ENCODE data around the gene MARCHF10. TPM values are rescaled to one million over a fixed set of nuclear protein-coding genes. Genes with fewer than 3 reads are reported as not detected.

MARCHF10 gene
- total and polyA plus RNA-seq, 2 experiments from 2014 or later: not detected

GRCh38 chr17:62744259-62744658, 63.9 kb downstream of the MARCHF10 start:
- H3K27ac ChIP-seq: no peak overlapping the region
- H3K4me3 ChIP-seq: no peak overlapping the region
- TF ChIP-seq EZH2 (IDR thresholded peaks at IDR 0.05; ENCODE audit: borderline replicate concordance) (no peak), EZH2phosphoT487 (IDR thresholded peaks at IDR 0.05; ENCODE audit: low read depth, severe bottlenecking, unreplicated experiment) (no peak), CTCF (IDR thresholded peaks at IDR 0.05; ENCODE audit: poor library complexity) (no peak)
- H4K20me1 ChIP-seq (ENCODE audit: insufficient read depth, poor library complexity, severe bottlenecking): no peaks in the 10 kb centered on the region
- H3K27me3 ChIP-seq: no peaks in the 10 kb centered on the region
- H3K36me3 ChIP-seq (replicated peaks; ENCODE audit: insufficient read depth, low read depth): no peaks in the 10 kb centered on the region
- H3K4me2 ChIP-seq: no peak overlapping the region
- no peaks in the 10 kb centered on the region for H3K79me2 ChIP-seq
- no peaks in the 10 kb centered on the region for H3K9me3 ChIP-seq (ENCODE audit: low read depth)
- no peak overlapping the region for H2AFZ ChIP-seq
- 86% methylated on average over 7 of the region's 7 CpGs for WGBS (ENCODE audit: low lambda C conversion rate, missing lambda C conversion rate)
- no peak for DNase-seq (ENCODE audit: low spot score)
- no peaks in the 10 kb centered on the region for H3K9me2 ChIP-seq (replicated peaks; ENCODE audit: insufficient read depth)
- H3K4me1 ChIP-seq (ENCODE audit: insufficient read depth): no peaks in the 10 kb centered on the region

GRCh38 chr17:62741290-62741689, 66.8 kb downstream of the MARCHF10 start:
- no peaks in the 10 kb centered on the region for H3K4me1 ChIP-seq (ENCODE audit: insufficient read depth)
- no peaks in the 10 kb centered on the region for H3K36me3 ChIP-seq (replicated peaks; ENCODE audit: insufficient read depth, low read depth)
- DNase-seq (ENCODE audit: low spot score): no peak
- no peaks in the 10 kb centered on the region for H3K9me3 ChIP-seq (ENCODE audit: low read depth)
- no peak overlapping the region for H3K4me3 ChIP-seq
- TF ChIP-seq CTCF (IDR thresholded peaks at IDR 0.05; ENCODE audit: poor library complexity) (no peak), EZH2phosphoT487 (IDR thresholded peaks at IDR 0.05; ENCODE audit: low read depth, severe bottlenecking, unreplicated experiment) (no peak), EZH2 (IDR thresholded peaks at IDR 0.05; ENCODE audit: borderline replicate concordance) (no peak)
- H3K4me2 ChIP-seq: no peak overlapping the region
- no peaks in the 10 kb centered on the region for H3K79me2 ChIP-seq
- H2AFZ ChIP-seq: no peak overlapping the region
- no peaks in the 10 kb centered on the region for H4K20me1 ChIP-seq (ENCODE audit: insufficient read depth, poor library complexity, severe bottlenecking)
- H3K9me2 ChIP-seq (replicated peaks; ENCODE audit: insufficient read depth): no peaks in the 10 kb centered on the region
- no peaks in the 10 kb centered on the region for H3K27me3 ChIP-seq
- whole genome bisulfite sequencing (ENCODE audit: low lambda C conversion rate, missing lambda C conversion rate): 92% methylated on average over 4 of the region's 4 CpGs
- H3K27ac ChIP-seq: no peak overlapping the region

- WGBS (ENCODE audit: low lambda C conversion rate, missing lambda C conversion rate): 93% methylated on average over 16 of the region's 16 CpGs
- no peak overlapping the region for H2AFZ ChIP-seq
Measured at GRCh38 chr17:62739645-62740388, 68.3 kb downstream of the MARCHF10 start.

More at GRCh38 chr17:62739645-62740388, 68.3 kb downstream of the MARCHF10 start:
- no peaks in the 10 kb centered on the region for H3K27me3 ChIP-seq
- H4K20me1 ChIP-seq (ENCODE audit: insufficient read depth, poor library complexity, severe bottlenecking): no peaks in the 10 kb centered on the region
- DNase-seq (ENCODE audit: low spot score): no peak
- no peak overlapping the region for H3K4me2 ChIP-seq
- no peaks in the 10 kb centered on the region for H3K79me2 ChIP-seq
- TF ChIP-seq EZH2phosphoT487 (IDR thresholded peaks at IDR 0.05; ENCODE audit: low read depth, severe bottlenecking, unreplicated experiment) (no peak), EZH2 (IDR thresholded peaks at IDR 0.05; ENCODE audit: borderline replicate concordance) (no peak), CTCF (IDR thresholded peaks at IDR 0.05; ENCODE audit: poor library complexity) (no peak)
- no peak overlapping the region for H3K27ac ChIP-seq
- no peak overlapping the region for H3K4me3 ChIP-seq
- H3K9me2 ChIP-seq (replicated peaks; ENCODE audit: insufficient read depth): no peaks in the 10 kb centered on the region
- no peaks in the 10 kb centered on the region for H3K9me3 ChIP-seq (ENCODE audit: low read depth)
- H3K4me1 ChIP-seq (ENCODE audit: insufficient read depth): no peaks in the 10 kb centered on the region
- no peaks in the 10 kb centered on the region for H3K36me3 ChIP-seq (replicated peaks; ENCODE audit: insufficient read depth, low read depth)

Measured in hepatocyte (in vitro differentiated cells).